ENCODE results near the gene MKRN2. TPM values are rescaled to one million over a fixed set of nuclear protein-coding genes. Genes with fewer than 3 reads are reported as not detected.

Gene MKRN2
- total and polyA plus RNA-seq, 2 donors (not counting 3 experiments of a cell fraction or from before 2014, with no cell fraction given): 27.3 to 29.9 TPM

GRCh38 chr3:12559520-12559919 is 2.6 kb downstream of the MKRN2 start:
- no peak for FAIRE-seq
- Histone ChIP-seq H3K9ac (replicated peaks; ENCODE audit: extremely low read depth, insufficient read depth, low read length) (no peak overlapping the region), H2AFZ (ENCODE audit: low read depth, low read length) (no peak overlapping the region), H3K9me1 (replicated peaks; ENCODE audit: control insufficient read depth, extremely low read depth, insufficient read depth, low read length) (peaks cover 3% of the 10 kb centered on the region), H3K36me3 (ENCODE audit: control insufficient read depth in 2 of 2, extremely low read depth in 1 of 2, insufficient read depth in 2 of 2, low read length in 2 of 2) (no peaks in the 10 kb centered on the region), H3K4me1 (ENCODE audit: control insufficient read depth, extremely low read depth, insufficient read depth, low read length) (peaks cover 25% of the 10 kb centered on the region), H3K27ac (ENCODE audit: insufficient read depth, low read depth, low read length) (no peak overlapping the region), H3K79me2 (ENCODE audit: control insufficient read depth, insufficient read depth, low read length) (peaks cover 70% of the 10 kb centered on the region), H3K27me3 (ENCODE audit: control insufficient read depth in 2 of 2, insufficient read depth in 2 of 2, low read length in 2 of 2) (no peaks in the 10 kb centered on the region), H4K20me1 (replicated peaks; ENCODE audit: control insufficient read depth, extremely low read depth, insufficient read depth, low read length) (peaks cover 4% of the 10 kb centered on the region), H3K4me2 (ENCODE audit: insufficient read depth, low read length) (no peak overlapping the region), H3K9me3 (replicated peaks; ENCODE audit: control insufficient read depth, insufficient read depth, low read length) (no peaks in the 10 kb centered on the region), H3K4me3 (replicated peaks in 1 of 3; ENCODE audit: insufficient read depth in 1 of 3, low read depth in 1 of 3, low read length in 3 of 3) (no peak overlapping the region)
- no peak for DNase-seq (ENCODE audit: low read depth, low spot score)
- no peak for TF ChIP-seq POLR2A (IDR thresholded peaks at IDR 0.05; ENCODE audit: low read depth, low read length)
- TF ChIP-seq EZH2 (IDR thresholded peaks at IDR 0.05; ENCODE audit: borderline replicate concordance, low read depth, low read length, severe bottlenecking): no peak
- TF ChIP-seq GATA2 (IDR thresholded peaks at IDR 0.05; ENCODE audit: insufficient read depth, insufficient read length, low read depth, low read length): no peak
- no peak for TF ChIP-seq FOS (IDR thresholded peaks at IDR 0.05; ENCODE audit: borderline replicate concordance, insufficient read depth, low read length)
- no peak for TF ChIP-seq POLR2AphosphoS5 (IDR thresholded peaks at IDR 0.05; ENCODE audit: insufficient read depth, low read depth, low read length)
- no peak for TF ChIP-seq CTCF (IDR thresholded peaks at IDR 0.05; ENCODE audit: extremely low read depth in 1 of 2, insufficient read depth in 1 of 2, low read depth in 1 of 2, low read length in 2 of 2)
- no peak for TF ChIP-seq JUN (IDR thresholded peaks at IDR 0.05; ENCODE audit: borderline replicate concordance, insufficient read depth, insufficient read length, low read depth)
- no peak for TF ChIP-seq MAX (IDR thresholded peaks at IDR 0.05; ENCODE audit: insufficient read depth, insufficient read length)
- TF ChIP-seq MYC (IDR thresholded peaks at IDR 0.05; ENCODE audit: low read depth, low read length): no peak
- intact Hi-C loops (cut with micrococcal nuclease): loop anchor here (5.0 kb wide), 2 partner anchors 283 to 422 kb away; partner anchors contain the start of gene RPL32
- dilution Hi-C loops (cut with MboI; ENCODE audit: extremely low pct_ligation_motif_present, low sequenced_read_pairs): no loop called here
- BruUV-seq (replicated peaks): no TSS peak
- POLR2A ChIA-PET: no interaction called here
- CTCF ChIA-PET: no interaction called here

Measured in endothelial cell of umbilical vein (primary cell).